ENCODE results near the gene CRISP1.

Gene CRISP1

GRCh38 chr6:49856282-49856681 is 10.1 kb downstream of the CRISP1 start:
- TF ChIP-seq GATA2 (IDR thresholded peaks at IDR 0.05; ENCODE audit: low read depth, low read length) (no peak), GATA3 (IDR thresholded peaks at IDR 0.05; ENCODE audit: low read depth, low read length) (no peak)

DNA sequence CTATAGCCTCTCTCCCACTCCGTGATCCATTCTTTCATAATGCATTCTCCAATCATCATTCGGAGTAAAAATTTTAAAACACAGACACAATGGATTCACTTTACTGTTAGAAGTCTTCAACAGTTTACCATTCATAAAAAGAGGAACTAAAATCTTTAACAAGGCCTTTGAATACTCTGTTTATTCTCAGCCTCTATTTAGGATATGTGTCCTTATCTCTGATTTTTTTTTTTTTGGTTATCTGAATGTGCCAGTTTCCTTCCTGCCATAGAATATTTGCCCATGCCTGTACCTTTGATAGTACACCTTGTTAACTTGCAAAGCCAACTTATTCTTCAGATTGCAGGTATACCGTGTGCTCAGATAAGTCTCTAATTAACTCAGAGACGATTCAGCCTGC is 11.1 kb downstream of the CRISP1 start:
- TF ChIP-seq GATA2 (IDR thresholded peaks at IDR 0.05; ENCODE audit: low read depth, low read length) (no peak), GATA3 (IDR thresholded peaks at IDR 0.05; ENCODE audit: low read depth, low read length) (no peak)

DNA sequence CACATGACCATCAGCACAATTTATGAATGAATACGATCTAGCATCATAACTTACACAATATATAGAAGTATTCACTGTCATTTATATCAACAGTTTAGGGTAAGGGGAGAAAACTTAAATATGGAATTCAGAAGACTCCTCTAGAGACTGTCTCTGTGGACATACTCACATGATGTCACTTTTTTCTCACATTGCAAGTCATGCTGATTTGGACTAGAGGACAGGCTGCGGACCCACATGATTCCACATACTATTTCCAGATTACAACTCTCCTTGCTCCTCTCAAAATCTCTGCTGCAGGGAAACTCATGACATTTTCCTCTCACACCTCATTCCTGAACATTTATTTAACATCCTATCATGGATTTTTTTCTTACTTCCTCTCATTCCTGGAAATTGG is 13.4 kb downstream of the CRISP1 start:
- TF ChIP-seq GATA3 (IDR thresholded peaks at IDR 0.05; ENCODE audit: low read depth, low read length) (no peak), GATA2 (IDR thresholded peaks at IDR 0.05; ENCODE audit: low read depth, low read length) (no peak)

- no peak for TF ChIP-seq GATA3 (IDR thresholded peaks at IDR 0.05; ENCODE audit: low read depth, low read length)
Observed at GRCh38 chr6:49849213-49849907, 17.0 kb downstream of the CRISP1 start.

- TF ChIP-seq GATA2 (IDR thresholded peaks at IDR 0.05; ENCODE audit: low read depth, low read length): no peak
- no peak for TF ChIP-seq GATA3 (IDR thresholded peaks at IDR 0.05; ENCODE audit: low read depth, low read length)
Observed at GRCh38 chr6:49847673-49848072, 18.7 kb downstream of the CRISP1 start.

- TF ChIP-seq GATA2 (IDR thresholded peaks at IDR 0.05; ENCODE audit: low read depth, low read length) (no peak), GATA3 (IDR thresholded peaks at IDR 0.05; ENCODE audit: low read depth, low read length) (no peak)
Observed at GRCh38 chr6:49847014-49847413, 19.3 kb downstream of the CRISP1 start.

DNA sequence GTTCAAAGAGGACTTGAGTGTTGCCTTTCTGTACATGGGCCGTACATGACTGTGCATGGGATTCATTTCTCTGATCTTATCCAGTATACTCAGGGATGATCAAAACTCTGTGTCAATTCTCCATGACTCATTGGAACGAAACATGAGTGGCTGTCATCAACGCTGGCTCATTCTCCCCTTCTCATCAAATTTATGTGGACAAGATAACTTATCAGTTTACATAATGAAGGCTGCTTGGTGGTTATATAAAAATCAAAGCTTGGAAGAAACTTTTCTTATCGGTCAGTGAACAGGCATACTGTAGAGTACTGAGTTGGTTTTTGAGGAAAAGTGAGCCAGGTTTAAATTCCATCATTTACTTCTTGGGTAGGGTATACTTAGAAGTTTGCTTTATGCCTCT is 24.9 kb downstream of the CRISP1 start:
- no peak for TF ChIP-seq GATA2 (IDR thresholded peaks at IDR 0.05; ENCODE audit: low read depth, low read length)
- TF ChIP-seq GATA3 (IDR thresholded peaks at IDR 0.05; ENCODE audit: low read depth, low read length): no peak

GRCh38 chr6:49839957-49840356 is 26.4 kb downstream of the CRISP1 start:
- TF ChIP-seq GATA3 (IDR thresholded peaks at IDR 0.05; ENCODE audit: low read depth, low read length): no peak
- TF ChIP-seq GATA2 (IDR thresholded peaks at IDR 0.05; ENCODE audit: low read depth, low read length): no peak

DNA sequence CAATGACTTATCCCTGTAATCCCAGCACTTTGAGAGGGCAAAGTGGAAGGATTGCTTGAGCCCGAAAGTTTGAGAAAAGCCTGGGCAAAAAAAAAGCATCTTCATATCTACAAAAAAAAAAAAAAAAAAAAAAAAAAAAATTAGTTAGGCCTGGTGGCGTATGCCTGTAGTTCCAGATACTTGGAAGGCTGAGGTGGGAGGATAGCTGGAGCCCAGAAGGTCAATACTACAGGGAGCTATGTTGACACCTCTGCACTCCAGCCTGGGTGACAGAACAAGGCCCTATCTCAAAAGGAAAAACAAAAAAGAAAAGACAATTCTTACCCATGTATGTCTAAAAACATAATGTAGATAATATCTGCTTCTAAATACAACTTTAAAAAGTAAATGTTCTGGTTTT is 27.2 kb downstream of the CRISP1 start:
- TF ChIP-seq GATA3 (IDR thresholded peaks at IDR 0.05; ENCODE audit: low read depth, low read length) (no peak), GATA2 (IDR thresholded peaks at IDR 0.05; ENCODE audit: low read depth, low read length) (no peak)

GRCh38 chr6:49835140-49835539 is 31.2 kb downstream of the CRISP1 start:
- TF ChIP-seq GATA2 (IDR thresholded peaks at IDR 0.05; ENCODE audit: low read depth, low read length): no peak
- no peak for TF ChIP-seq GATA3 (IDR thresholded peaks at IDR 0.05; ENCODE audit: low read depth, low read length)

- no peak for TF ChIP-seq GATA3 (IDR thresholded peaks at IDR 0.05; ENCODE audit: low read depth, low read length)
- TF ChIP-seq GATA2 (IDR thresholded peaks at IDR 0.05; ENCODE audit: low read depth, low read length): no peak
Observed at GRCh38 chr6:49833386-49833785, 32.9 kb downstream of the CRISP1 start.

GRCh38 chr6:49826743-49827406 is 39.5 kb downstream of the CRISP1 start:
- no peak for TF ChIP-seq GATA2 (IDR thresholded peaks at IDR 0.05; ENCODE audit: low read depth, low read length)
- TF ChIP-seq GATA3 (IDR thresholded peaks at IDR 0.05; ENCODE audit: low read depth, low read length): no peak

GRCh38 chr6:49815166-49815565 is 51.2 kb downstream of the CRISP1 start:
- TF ChIP-seq GATA3 (IDR thresholded peaks at IDR 0.05; ENCODE audit: low read depth, low read length) (no peak), GATA2 (IDR thresholded peaks at IDR 0.05; ENCODE audit: low read depth, low read length) (no peak)

GRCh38 chr6:49813248-49813647 is 53.1 kb downstream of the CRISP1 start:
- no peak for TF ChIP-seq GATA2 (IDR thresholded peaks at IDR 0.05; ENCODE audit: low read depth, low read length)

GRCh38 chr6:49806145-49806544 is 60.2 kb downstream of the CRISP1 start:
- no peak for TF ChIP-seq GATA3 (IDR thresholded peaks at IDR 0.05; ENCODE audit: low read depth, low read length)
- no peak for TF ChIP-seq GATA2 (IDR thresholded peaks at IDR 0.05; ENCODE audit: low read depth, low read length)

Data from SH-SY5Y (cell line).